Muscle of leg (tissue), 11 donors: ENCODE data around the gene KIFC1. TPM values are rescaled to one million over a fixed set of nuclear protein-coding genes. Genes with fewer than 3 reads are reported as not detected.
A peak's percentile ranks its signal among the peaks of the same experiment; 100 is the strongest.

Experiments
- DNase-seq: peaks from one replicate; pipeline ENCODE4 v3.0.0; 2013
- H3K27ac ChIP-seq: one replicate; pipeline ENCODE4 v1.5.1; 2013; ENCODE audit warnings: mild to moderate bottlenecking, low read length, control low read depth
- H3K27me3 ChIP-seq: one replicate; pipeline ENCODE4 v1.6.1; 2013; ENCODE audit warnings: low read length; ENCODE audit not compliant: control insufficient read depth, insufficient read depth
- H3K36me3 ChIP-seq: one replicate; pipeline ENCODE4 v1.6.1; 2013; ENCODE audit warnings: low read length; ENCODE audit not compliant: control insufficient read depth, insufficient read depth
- H3K4me1 ChIP-seq: one replicate; pipeline ENCODE4 v1.6.1; 2013; ENCODE audit warnings: low read length; ENCODE audit not compliant: control insufficient read depth, insufficient read depth
- H3K4me3 ChIP-seq: one replicate; pipeline ENCODE4 v1.5.1; 2013; ENCODE audit warnings: low read length, control low read depth
- H3K9me3 ChIP-seq: replicated peaks from 2 replicates; pipeline ENCODE4 v1.6.1; 2013; ENCODE audit warnings: low read depth, low read length; ENCODE audit not compliant: control insufficient read depth
- WGBS: methylation state at CpG from one replicate; pipeline ENCODE4 v1.1.5; 2013; ENCODE audit warnings: missing lambda C conversion rate; ENCODE audit not compliant: insufficient coverage; 5-methylcytosine and 5-hydroxymethylcytosine counted together
- polyA plus RNA-seq, 8 donors: library from polyadenylated mRNA; unstranded; fragments of 120-200 nt; gene quantifications; one replicate each; pipeline versions ENCODE4 v1.2.1 to v1.2.3, GENCODE V29; 2013; ENCODE audit warnings: inconsistent platforms in 1 of 8, low replicate concordance in 1 of 8; ENCODE audit not compliant: insufficient read length in 8 of 8, insufficient read depth in 1 of 8
- total RNA-seq: library from RNA; stranded (reverse); fragments of 120-200 nt; gene quantifications from one replicate; pipeline ENCODE4 v1.2.4, GENCODE V29; 2013

The KIFC1 gene
- total and polyA plus RNA-seq, 9 donors = 10.5 to 37.6 (median 25.6) TPM

GRCh38 chr6:33441457-33441856 is 49.8 kb downstream of the KIFC1 start:
- H3K27ac ChIP-seq = no peak overlapping the region
- no peak overlapping the region for H3K4me3 ChIP-seq
- DNase-seq = no peak
- H3K27me3 ChIP-seq = no peaks in the 10 kb centered on the region
- H3K9me3 ChIP-seq = no peaks in the 10 kb centered on the region
- H3K4me1 ChIP-seq = no peaks in the 10 kb centered on the region
- peaks cover 83% of the 10 kb centered on the region for H3K36me3 ChIP-seq
- 92% methylated on average over 8 of the region's 9 CpGs for WGBS

- Histone ChIP-seq H3K9me3 (no peaks in the 10 kb centered on the region), H3K27me3 (no peaks in the 10 kb centered on the region), H3K36me3 (peaks cover 83% of the 10 kb centered on the region), H3K4me1 (no peaks in the 10 kb centered on the region), H3K27ac (no peak overlapping the region), H3K4me3 (no peak overlapping the region)
- 78% methylated on average over 8 of the region's 8 CpGs for WGBS
- DNase-seq = peak; percentile 1
Observed at GRCh38 chr6:33442283-33442682, 50.7 kb downstream of the KIFC1 start.

- H3K27ac ChIP-seq = no peak overlapping the region
- no peaks in the 10 kb centered on the region for H3K9me3 ChIP-seq
- DNase-seq = peak; percentile 1
- H3K27me3 ChIP-seq = no peaks in the 10 kb centered on the region
- WGBS = 90% methylated on average over 16 of the region's 17 CpGs
- no peak overlapping the region for H3K4me3 ChIP-seq
- peaks cover 84% of the 10 kb centered on the region for H3K36me3 ChIP-seq
- H3K4me1 ChIP-seq = no peaks in the 10 kb centered on the region
Observed at GRCh38 chr6:33443025-33443424, 51.4 kb downstream of the KIFC1 start.

GRCh38 chr6:33443619-33444504 is 52.2 kb downstream of the KIFC1 start:
- H3K9me3 ChIP-seq = no peaks in the 10 kb centered on the region
- H3K4me3 ChIP-seq = no peak overlapping the region
- no peaks in the 10 kb centered on the region for H3K27me3 ChIP-seq
- H3K36me3 ChIP-seq = peaks cover 84% of the 10 kb centered on the region
- 90% methylated on average over 10 of the region's 18 CpGs for WGBS
- H3K27ac ChIP-seq = no peak overlapping the region
- H3K4me1 ChIP-seq = no peaks in the 10 kb centered on the region
- peak; percentile 7 for DNase-seq

GRCh38 chr6:33445119-33445603 is 53.5 kb downstream of the KIFC1 start:
- Histone ChIP-seq H3K27ac (no peak overlapping the region), H3K27me3 (no peaks in the 10 kb centered on the region), H3K4me1 (no peaks in the 10 kb centered on the region), H3K4me3 (no peak overlapping the region), H3K36me3 (peaks cover 82% of the 10 kb centered on the region), H3K9me3 (no peaks in the 10 kb centered on the region)
- no CpG with 5 or more reads among the region's 3 CpGs for WGBS
- peak; percentile 7 for DNase-seq

GRCh38 chr6:33446356-33446755 is 54.7 kb downstream of the KIFC1 start:
- Histone ChIP-seq H3K9me3 (no peaks in the 10 kb centered on the region), H3K4me3 (no peak overlapping the region), H3K4me1 (no peaks in the 10 kb centered on the region), H3K27ac (no peak overlapping the region), H3K27me3 (no peaks in the 10 kb centered on the region), H3K36me3 (peaks cover 71% of the 10 kb centered on the region)
- DNase-seq = no peak
- 89% methylated on average over 10 of the region's 10 CpGs for WGBS

- Histone ChIP-seq H3K27me3 (no peaks in the 10 kb centered on the region), H3K4me3 (no peak overlapping the region), H3K36me3 (peaks cover 38% of the 10 kb centered on the region), H3K4me1 (peaks cover 15% of the 10 kb centered on the region), H3K27ac (no peak overlapping the region), H3K9me3 (no peaks in the 10 kb centered on the region)
- WGBS = no CpG with 5 or more reads among the region's 3 CpGs
- DNase-seq = peak; percentile 29
Observed at GRCh38 chr6:33450434-33450833, 58.8 kb downstream of the KIFC1 start.

- Histone ChIP-seq H3K9me3 (no peaks in the 10 kb centered on the region), H3K4me1 (peaks cover 16% of the 10 kb centered on the region), H3K27ac (no peak overlapping the region), H3K27me3 (no peaks in the 10 kb centered on the region), H3K4me3 (no peak overlapping the region), H3K36me3 (peaks cover 40% of the 10 kb centered on the region)
- no peak for DNase-seq
- 77% methylated on average over 10 of the region's 15 CpGs for WGBS
Observed at GRCh38 chr6:33451606-33452005, 60.0 kb downstream of the KIFC1 start.

- Histone ChIP-seq H3K9me3 (no peaks in the 10 kb centered on the region), H3K27me3 (no peaks in the 10 kb centered on the region), H3K4me3 (no peak overlapping the region), H3K4me1 (peaks cover 16% of the 10 kb centered on the region), H3K36me3 (peaks cover 37% of the 10 kb centered on the region), H3K27ac (no peak overlapping the region)
- no CpG with 5 or more reads among the region's 4 CpGs for WGBS
- peak; percentile 36 for DNase-seq
Observed at GRCh38 chr6:33452496-33452895, 60.9 kb downstream of the KIFC1 start.

- Histone ChIP-seq H3K9me3 (no peaks in the 10 kb centered on the region), H3K27ac (peak overlapping the region; percentile 76), H3K36me3 (peaks cover 28% of the 10 kb centered on the region), H3K4me1 (peaks cover 16% of the 10 kb centered on the region), H3K27me3 (no peaks in the 10 kb centered on the region), H3K4me3 (peak overlapping the region; percentile 97)
- WGBS = no CpG with 5 or more reads among the region's 12 CpGs
- DNase-seq = peak; percentile 11
Observed at GRCh38 chr6:33453393-33454008, 61.9 kb downstream of the KIFC1 start.
